Muscle of arm (tissue), 12 donors: ENCODE data around the gene ARID1B. TPM values are rescaled to one million over a fixed set of nuclear protein-coding genes. Genes with fewer than 3 reads are reported as not detected.
"Not testable (repeated sequence)": the region's sequence is repeated elsewhere in the genome, so short reads cannot be mapped to it uniquely, and the experiment has no call there.

Source experiments
- DNase-seq: peaks from one replicate; pipeline ENCODE4 v3.0.0-alpha.2; 2013
- polyA plus RNA-seq, 12 donors: library from polyadenylated mRNA; unstranded; fragments of 120-200 nt; gene quantifications; one replicate each; pipeline ENCODE4 v1.2.1, GENCODE V29; 2013; ENCODE audit not compliant: insufficient read length in 12 of 12

Gene ARID1B
- polyA plus RNA-seq, 12 donors: 54.3 to 377 (median 68.6) TPM

DNA sequence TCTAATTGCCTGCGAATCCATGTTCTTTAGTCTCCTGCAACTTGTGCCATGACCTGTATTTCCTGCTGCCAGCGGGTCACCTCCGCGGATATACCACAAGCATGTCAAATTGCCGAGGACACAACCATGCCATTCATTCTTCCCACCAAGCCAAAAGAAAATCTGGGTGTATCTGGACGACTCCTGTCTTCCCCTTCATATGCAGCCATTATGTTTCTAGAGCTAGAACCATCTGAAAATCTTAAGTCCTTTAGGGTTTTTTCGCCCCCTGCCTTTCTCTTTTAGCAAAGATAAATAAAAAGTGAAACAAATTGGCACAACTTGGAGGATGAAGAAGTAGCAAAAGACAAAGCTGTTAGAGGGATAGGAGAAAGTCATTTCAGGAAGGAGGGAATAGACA is 242.6 kb downstream of the ARID1B start:
- no peak for DNase-seq

DNA sequence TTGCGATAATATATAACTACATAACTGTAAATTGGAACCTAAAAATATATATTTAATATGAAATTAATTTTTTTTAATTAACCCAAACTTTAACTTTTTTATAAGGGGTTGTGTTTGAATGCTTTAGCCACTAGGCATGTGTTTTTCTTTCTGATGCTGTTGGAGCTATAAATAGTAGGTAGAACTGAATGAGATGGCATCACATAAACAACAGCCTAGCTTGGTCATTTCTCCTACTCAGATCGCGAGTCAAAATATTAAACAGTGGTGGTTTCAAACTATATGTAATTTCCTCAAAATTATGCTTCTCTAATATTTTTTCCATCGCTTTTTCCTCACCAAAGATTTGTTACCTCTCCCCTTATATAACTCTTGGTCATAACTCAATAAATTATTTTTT is 243.2 kb downstream of the ARID1B start:
- DNase-seq: peak; percentile 34

DNA sequence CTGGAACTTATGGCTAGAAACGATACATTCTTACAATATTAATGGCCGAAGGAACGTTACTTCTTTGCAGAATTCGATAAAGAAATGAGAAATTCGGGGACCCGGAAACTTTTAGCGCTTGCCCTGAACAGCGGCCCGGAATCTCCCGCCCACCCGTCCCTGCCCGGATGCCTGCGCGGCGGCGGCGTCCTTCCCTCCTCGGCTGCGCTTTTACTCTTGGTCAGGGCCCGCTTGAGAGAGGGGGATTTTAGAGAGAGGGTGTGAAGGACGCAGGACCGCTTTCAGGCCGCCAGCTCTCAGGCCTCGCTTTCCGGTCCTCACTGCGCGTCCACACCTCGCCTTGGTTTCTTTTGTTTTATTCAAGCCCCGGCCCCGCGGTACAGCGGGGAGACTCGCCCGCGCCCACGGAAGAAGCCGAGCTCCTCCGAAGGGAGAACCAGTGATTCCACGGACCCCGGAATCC is 243.7 kb downstream of the ARID1B start:
- DNase-seq: peak; percentile 80

DNA sequence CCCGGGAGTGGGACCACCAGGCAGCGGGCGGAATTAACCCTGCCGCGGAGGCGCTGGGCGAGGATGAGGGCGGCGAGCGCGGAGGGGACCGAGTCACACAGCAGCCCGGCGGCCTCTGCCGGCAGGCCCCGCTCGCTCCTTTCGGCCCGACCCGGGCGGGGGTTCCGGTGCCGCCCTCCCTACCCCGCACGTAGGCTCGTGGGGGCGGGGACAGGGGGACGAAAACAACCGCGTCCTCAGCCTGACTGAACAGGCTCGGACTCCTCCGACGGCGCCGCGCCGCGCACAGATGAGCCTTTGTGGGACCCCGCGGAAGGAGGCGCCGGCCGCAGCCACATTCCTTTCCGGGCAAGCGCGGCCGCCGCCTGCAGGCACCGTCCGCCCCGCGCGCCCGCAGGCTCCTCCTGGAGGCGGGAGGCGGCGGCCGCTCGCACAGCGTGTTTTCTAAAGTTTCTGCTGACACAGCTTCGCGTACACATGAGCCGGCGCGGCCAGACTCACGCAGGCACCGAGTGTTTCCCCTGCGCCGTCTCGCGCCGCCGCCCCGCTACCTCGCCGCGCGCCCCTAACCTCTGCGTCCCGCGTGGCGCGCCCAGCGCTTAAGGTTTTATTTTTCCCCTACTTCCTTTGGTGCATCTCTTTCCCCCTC is 244.3 kb downstream of the ARID1B start:
- peak; percentile 91 for DNase-seq

DNA sequence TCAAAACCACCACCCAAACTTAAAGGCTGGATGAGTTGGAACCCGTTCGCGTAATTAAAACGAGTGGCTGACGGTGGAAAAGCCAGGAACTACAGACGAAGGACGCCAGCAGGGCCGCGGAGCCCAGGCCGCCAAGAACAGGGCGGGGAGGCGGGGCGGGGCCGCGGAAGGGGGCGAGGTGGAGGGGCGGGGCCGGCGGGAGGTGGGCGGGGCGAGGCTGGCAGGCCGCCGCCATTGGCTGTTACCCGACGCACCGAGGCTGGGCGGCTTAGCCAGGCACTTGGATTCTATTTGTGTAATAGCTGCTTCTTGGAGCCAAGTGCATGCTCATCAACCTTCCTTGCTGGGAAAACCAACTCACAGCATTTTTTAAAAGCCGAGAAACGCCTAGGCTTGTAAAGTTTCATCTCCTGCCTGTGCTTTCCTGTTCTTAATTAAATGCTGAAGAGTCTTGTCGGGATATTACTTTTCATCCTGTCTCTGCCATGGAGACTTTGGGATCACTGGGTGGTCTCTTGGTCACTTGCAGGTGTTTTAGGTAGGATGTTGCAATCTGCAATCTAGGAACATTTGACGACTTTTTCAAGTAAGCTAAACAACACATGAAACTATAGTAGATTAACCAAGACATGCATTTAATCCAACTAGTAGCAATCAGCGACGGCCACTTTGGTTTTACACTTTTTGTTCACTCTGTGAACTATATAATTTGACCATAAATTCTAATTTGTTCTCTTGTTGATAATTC is 245.0 kb downstream of the ARID1B start:
- peak; percentile 82 for DNase-seq

DNA sequence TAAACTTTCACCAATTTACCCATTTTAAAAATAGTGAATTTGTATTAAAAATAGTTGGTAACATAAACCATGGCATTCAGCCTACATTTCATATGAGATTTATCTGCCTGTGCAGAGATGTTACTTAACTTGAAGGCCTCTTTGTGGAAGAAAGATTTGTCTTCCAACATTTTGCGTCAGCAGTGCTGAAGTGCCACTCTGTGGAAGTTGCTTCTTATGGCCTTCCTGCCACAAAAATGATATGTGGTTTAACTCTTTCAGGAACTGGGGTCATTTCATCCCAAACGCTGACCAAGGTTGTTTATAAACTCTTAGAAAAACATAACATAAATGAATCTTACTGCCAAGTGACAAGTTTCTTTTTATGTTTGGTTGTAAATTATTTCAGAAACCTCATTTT is 246.8 kb downstream of the ARID1B start:
- DNase-seq: no peak

DNA sequence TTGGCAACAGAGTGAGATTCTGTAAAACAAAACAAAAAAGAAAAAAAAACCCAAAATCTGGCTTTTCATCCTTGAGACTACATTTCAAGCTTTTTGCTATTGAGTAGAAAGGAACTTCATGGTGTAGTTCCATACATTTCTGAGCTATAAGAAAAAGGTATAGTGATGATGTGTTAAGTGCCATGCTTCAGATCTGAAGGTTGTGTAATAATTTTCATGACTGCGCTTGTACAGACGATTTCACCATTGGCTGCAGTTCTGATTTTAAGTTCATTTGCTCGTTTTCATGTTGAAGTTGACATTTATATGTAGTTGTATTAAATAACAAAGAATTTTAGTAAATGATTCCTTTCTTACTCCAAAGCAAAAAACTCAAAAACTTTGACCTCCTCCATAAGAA is 247.6 kb downstream of the ARID1B start:
- no peak for DNase-seq

DNA sequence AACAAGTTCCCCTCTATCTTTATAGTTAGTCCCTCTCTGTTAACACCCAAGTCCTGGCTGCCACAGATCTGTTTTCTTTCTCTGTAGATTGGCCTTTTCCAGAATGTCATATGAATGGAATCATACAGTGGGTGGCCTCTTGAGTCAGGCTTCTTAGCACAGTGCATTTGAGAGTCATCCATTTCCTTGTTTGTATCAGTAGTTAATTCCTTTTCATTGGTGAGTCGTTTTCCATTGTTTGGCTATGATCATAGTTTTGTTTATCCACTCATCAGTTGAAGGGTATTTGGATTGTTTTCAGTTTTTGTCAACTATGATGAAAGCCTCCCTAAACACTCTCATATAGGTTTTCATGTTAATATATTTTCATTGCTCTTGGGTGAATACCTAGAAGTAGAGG is 248.3 kb downstream of the ARID1B start:
- DNase-seq: no peak

DNA sequence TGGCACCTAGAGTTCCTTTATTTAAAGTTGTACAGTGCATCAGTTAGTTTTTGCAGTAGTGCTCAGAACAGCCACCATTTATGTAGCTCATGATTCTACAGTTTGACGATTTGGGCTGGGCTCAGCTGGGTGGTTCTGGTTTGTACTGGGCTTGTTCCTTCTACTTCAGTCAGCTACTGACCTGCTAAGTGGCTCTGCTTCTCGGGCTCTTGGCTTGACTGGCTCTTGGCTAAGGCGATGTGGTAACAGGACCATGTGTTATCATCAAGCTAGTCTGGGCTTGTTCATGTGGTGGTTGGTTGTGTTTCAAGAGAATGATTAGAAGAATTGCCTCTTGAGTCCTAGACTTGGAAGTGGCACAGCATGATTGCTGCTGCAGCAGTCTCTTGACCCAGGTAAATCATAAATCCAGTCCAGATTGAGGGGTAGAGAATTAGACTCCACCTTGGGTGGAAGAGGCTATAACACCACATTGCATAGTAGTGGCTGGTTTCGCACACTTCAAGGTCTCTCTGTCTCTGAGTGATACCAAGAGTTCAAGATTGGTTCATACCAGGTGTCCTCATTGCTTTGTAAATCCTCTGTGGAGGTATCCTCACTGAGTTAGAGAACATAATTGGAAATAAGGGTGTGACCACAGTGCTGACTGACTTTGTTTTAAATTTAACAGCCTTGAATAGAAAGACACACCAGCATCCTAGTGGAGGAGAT is 253.0 kb downstream of the ARID1B start:
- DNase-seq: no peak

DNA sequence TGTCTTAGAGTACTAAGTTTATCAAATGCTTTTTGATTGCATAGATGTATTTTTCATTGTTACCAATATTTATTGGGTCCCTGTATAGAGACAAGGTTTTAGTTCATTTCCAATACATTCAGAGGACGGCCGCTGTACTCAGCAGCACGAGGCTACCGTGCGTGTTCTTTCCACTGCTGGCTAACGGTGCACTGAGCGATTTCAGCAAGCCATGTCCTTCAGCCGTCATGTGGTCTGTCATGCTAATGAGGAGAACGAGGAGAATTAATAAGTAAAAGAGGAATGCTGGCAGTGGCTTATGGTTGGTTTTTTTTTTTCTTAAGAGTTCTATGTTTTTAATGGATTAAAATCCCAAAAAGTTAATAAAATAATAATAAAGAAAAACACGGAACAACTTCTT is 253.6 kb downstream of the ARID1B start:
- no peak for DNase-seq

DNA sequence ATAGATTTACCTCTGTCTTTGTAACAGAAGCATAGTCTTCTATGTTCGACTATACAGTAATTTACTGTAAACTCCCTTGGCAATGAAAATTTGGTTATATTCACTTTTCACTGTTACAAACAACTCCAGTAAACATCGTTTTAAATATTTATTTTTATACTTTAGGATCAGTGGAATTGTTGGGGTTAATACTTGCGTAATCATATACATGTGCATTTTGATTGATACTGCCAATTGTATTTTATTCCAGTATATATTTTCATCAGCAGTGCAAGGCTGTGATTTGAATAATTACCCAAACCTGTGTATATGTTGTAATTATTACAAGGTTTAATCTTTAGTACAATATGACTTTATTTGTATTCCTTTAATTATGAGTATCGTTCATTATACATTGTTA is 255.7 kb downstream of the ARID1B start:
- DNase-seq: no peak

DNA sequence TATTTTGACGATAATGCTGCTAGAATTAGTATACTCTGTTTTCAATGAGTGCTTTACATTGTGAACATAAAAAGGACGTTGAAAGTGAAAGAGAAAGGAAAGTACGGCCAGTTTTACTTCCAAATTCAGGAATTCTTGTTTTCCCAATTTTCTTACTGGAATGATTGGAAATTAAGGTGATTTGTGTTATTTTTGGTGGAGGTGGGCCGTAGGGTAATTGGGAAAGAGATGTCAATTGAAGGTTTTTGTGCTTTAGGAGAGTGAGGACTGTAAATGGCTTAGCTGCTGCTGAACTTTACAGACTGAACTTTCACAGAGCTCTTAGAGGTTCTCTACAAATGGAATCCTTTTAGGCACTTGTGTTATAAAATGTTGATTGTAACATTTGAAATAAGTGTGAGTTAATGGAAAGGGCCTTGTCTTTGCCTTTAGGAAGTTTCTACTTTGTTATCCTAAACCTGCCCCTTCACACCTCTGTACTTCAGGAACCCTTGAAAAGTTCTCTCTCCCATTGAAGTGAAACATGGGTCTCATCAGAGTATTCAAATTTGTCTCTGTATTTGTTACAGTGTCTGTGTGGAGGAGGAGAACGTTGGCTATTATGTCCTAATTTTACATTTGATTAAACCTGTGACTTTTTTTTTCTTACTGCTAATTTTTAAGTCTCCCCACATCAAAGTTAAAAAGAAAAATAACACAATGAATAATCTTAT is 256.4 kb downstream of the ARID1B start:
- DNase-seq: no peak

DNA sequence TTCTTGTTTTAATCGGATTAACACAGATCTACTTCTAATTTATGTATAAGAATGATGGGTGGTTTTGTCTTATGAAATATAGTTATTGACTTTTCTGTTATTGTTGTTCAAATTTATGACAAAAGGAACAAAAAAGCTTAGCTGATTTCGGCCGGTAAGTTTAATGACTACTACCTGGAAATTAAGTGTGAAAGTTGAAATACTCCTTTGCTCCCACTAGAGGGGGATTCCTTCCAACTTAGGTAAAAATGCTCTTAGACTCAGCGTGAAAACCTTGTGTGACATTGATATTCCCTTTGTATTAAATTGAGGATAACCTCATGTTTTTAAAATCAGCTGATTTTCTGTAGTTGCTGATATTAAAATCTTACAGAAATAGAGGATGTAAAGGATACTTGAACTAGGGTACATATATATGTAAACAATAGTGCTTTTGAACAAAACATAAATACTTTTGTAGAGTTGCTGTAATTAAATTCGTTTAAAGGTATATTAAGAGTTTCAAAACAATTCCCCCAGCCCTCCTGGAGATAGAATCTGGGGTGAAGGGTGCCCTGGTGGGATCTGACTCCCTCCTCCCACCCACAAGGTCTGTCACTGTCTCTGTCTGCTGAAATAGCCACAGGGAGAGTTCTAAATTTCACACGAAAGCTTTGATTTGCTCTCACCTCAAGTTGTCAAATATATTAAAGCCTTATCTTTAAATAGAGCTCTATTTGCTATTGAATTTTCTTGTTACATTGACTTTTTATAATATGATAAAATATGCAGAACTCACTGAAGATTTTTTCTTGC is 257.5 kb downstream of the ARID1B start:
- DNase-seq: no peak

DNA sequence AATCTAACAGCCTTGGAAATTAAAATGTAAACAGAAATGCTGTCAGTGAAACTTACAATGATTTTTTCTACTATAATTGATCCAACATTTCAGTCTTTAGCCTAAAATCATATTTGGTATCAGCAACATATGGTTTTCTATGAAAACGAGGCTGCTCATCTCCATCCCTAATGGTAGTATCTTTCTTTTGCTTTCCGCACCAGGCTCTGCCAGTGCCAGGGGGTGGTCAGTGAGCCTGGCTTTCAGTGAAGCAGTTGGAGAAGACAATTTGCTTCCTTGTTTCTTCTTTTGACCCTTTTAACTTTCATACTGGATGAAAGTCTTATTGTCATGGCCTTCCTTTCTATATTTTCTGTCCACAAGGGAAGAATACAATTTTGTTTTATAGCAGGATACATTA is 258.4 kb downstream of the ARID1B start:
- DNase-seq: no peak

DNA sequence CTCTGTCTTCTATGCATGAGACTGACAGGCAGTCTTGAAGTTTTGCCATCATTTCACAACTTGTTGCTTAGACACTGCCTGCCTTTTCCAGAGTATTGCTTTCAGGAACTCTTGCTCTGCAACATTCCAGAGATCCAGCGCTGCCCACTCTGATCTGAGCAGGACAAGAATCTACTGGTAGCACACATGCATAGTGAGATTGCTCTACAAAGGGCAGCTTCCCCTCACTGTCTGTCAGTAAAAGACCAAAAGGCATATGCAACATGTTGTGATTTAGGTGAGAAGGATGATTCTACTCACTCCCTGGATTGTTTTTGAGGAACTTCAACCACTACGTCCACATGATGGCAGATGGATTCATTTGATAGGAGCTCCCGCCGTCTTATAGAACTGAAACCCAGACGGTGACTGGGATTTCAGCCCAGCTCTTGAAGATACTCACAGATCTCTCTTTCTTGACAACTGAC is 259.1 kb downstream of the ARID1B start:
- no peak for DNase-seq

DNA sequence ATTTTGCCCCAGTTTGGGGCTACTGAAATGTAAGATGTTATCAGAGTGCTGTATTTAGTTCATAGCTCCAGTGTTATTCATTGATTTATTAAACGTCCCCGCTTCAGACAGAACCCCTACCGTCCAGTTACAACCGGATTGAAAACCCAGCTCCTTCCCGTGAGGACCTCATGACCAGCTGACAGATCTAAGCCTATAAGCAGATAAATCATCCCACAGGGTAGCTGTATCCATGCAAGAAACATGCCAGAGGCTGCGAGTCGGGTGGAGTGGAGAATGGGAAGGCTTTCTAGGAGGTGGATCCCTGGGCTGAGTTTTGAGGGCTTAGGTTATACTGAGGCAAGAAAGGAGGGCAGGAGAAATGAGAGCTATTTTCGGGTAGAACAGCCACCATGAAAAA is 260.0 kb downstream of the ARID1B start:
- DNase-seq: no peak

DNA sequence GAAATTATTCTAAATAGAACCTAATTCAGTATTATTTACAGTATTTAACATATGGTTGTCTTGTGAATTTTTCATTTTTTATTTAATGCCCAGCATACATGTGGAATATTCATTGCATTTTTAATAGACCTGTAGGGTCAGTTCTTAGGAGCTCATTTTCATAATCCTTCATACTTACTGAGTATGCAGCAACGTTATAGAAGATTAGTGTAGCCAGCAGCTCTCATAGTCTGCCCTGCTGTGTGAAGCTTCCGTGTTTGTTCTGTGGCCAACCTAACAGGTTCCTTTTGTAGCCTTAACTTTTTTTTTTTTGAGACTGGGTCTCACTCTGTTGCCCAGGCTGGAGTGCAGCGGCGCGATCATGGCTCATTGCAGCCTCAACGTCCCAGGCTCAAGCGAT is 261.4 kb downstream of the ARID1B start:
- no peak for DNase-seq

DNA sequence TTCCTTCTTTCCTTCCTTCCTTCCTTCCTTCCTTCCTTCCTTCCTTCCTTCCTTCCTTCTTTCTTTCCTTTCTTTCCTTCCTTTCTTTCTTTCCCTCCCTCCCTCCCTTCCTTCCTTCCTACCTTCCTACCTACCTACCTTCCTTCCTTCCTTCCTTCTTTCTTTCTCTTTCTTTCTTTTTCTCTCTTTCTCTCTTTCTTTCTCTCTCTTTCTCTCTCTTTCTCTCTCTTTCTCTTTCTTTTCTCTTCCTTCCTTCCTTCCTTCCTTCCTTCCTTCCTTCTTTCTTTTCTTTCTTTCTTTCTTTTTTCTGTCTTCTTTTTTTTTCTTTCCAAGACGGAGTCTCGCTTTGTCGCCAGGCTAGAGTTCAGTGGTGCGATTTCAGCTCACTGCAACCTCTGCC is 262.5 kb downstream of the ARID1B start:
- DNase-seq: not testable (repeated sequence)

DNA sequence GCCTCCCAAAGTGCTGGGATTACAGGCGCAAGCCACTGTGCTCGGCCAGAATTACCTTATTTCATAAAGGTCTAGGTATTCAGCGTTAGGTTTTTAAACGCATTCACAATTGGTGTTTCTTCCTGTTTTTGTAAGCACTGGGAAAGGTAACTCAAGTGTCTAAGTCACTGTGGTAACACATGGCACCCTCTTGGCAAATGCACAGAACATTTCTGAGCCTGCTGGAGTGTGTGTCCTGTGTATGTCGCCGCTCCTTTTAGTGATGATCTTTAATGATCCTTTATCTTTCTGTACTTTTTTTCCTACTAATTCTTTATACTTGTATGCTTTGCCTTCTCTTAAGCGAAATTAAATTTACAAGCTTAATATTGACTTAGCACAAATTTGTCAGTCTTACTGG is 263.0 kb downstream of the ARID1B start:
- DNase-seq: no peak

DNA sequence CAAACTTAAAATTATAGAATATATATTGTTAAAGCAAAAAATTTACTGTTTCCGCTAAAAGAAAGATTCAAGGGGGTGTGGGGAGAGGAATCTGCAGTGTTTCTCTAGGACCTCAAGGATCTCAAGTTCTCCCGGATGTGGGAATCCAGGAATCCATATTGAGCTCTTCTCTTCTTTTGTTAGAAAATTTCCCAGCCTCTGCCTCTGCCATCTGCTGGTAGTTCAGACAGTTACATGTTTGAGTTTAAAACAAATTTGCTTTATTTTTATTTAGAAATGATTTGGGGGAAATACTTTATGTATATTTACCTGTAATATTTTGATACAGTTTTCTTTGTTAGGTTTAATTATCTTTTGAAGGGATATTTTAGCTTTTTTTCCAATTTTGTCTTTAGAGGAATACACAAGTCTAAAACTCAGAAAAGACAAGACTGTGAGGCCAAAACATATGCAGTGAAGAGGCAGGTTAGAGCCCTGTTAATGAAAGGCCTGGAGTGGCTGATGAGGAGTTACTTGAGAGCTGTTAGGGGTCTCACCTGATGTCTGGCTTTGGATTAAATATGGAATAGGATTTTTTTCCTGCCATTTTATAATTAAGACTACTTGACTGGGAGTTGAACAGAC is 268.8 kb downstream of the ARID1B start:
- no peak for DNase-seq

DNA sequence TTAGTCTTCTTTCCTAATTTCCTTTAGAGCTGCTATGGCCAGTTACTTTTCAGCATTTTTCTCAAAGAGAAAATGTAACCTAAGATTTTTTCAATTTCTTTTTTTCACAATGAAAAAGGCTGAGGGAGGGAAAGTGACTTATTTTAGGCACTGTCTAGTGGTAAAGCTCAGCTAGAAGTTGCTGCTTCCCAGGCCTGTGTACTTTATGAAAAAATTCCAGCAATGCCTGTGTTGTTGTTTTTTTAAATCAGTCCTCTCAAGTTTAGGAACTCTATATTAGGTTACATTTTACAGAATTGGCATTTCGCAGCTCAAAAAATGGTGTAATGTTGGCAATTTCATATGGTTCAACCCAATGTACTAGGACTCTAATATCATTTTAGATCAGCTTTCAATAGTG is 269.6 kb downstream of the ARID1B start:
- DNase-seq: no peak
